Right lung (tissue), 5 donors: ENCODE measurements around the gene DYDC2. TPM values are rescaled to one million over a fixed set of nuclear protein-coding genes. Genes with fewer than 3 reads are reported as not detected.
A peak's percentile ranks its signal among the peaks of the same experiment; 100 is the strongest.
"Not testable (repeated sequence)": the region's sequence is repeated elsewhere in the genome, so short reads cannot be mapped to it uniquely, and the experiment has no call there.

ENCODE experiments used
- DNase-seq, 2 donors: peaks; one replicate each; pipeline ENCODE4 v3.0.0-alpha.2; 2013
- polyA plus RNA-seq, 5 donors: library from polyadenylated mRNA; unstranded; fragments of 120-200 nt; gene quantifications; one replicate each; pipeline versions ENCODE4 v1.2.1 to v1.2.3, GENCODE V29; 2013; ENCODE audit warnings: inconsistent platforms in 1 of 5, low replicate concordance in 1 of 5; ENCODE audit not compliant: insufficient read length in 5 of 5, insufficient read depth in 1 of 5

DYDC2 gene
- polyA plus RNA-seq, 5 donors = 0.69 to 5.2 (median 3.7) TPM

GRCh38 chr10:80412486-80412885 is 55.9 kb downstream of the DYDC2 start:
- DNase-seq = no peak

DNA sequence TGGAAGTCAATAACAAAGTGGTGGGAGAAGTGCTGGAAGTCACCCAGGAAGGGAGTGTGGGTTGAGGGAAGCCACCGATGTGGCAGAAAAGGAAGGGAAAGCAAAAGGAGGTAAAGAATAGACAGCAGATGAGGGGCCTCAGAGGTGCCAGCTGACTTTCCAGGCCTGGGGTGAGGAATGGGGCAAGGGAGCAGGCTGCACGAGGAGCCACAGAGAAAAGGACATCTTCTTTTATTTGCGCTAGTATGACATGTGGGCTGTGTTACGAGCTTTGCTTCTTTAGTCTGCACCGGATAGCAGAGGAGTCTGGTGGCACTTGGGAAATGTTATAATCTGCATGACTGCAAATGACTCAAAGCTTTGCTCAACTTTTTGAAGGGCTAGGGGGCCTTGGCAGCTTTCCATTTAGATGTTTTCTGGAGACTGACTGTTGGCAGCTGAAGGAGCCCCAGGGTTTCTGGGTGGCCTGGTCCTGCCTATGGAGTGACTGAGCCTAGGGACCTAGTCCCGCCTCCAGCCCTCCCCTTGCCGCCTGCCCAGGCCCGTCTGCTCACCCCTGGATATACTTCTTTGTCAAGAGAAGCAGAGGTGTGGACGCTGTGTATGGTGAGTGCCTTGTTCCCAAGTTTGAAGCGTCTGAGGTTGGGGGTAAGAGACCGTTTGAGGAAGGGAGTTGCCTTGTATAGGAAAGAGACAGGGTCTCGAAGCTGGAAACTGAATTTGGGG is 56.9 kb downstream of the DYDC2 start:
- DNase-seq = peak; percentile 87 to 90

GRCh38 chr10:80414142-80414895 is 57.7 kb downstream of the DYDC2 start:
- DNase-seq = peak; percentile 72 to 76

DNA sequence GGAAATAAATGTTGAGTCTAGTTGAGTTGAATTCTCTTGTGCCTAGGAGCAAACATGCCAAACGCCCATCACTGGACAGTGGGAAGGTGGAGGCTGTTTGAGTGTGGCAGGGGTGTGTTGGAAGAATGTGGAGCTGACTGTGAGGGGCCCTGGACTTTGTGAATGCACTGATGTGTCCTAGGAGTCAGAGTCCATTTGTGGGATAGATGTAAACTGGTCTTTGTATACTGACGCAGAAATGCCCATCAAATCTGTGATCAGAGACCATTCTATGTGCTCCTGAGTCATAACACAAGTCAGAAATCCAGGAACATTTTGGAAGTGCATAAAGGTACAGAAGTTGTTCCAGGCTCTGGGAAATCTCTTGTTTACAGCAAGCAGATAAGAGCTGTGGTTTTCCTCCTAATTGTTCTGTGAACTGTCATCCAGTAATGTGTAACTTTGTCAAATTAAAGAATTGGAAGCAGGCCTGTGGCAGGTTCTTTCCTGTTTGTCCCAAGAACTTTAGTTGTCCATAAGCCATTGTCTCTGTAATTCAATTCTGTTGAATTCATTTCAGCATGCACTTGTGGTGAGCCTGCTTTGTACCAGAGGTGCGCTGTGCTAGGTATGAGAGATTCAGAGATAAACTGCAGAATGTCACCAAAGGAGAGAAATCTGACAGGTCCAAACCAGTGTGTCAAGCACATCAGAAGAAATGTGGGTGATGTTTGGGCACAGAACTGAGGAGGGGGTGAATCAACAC is 59.3 kb downstream of the DYDC2 start:
- DNase-seq = no peak

DNA sequence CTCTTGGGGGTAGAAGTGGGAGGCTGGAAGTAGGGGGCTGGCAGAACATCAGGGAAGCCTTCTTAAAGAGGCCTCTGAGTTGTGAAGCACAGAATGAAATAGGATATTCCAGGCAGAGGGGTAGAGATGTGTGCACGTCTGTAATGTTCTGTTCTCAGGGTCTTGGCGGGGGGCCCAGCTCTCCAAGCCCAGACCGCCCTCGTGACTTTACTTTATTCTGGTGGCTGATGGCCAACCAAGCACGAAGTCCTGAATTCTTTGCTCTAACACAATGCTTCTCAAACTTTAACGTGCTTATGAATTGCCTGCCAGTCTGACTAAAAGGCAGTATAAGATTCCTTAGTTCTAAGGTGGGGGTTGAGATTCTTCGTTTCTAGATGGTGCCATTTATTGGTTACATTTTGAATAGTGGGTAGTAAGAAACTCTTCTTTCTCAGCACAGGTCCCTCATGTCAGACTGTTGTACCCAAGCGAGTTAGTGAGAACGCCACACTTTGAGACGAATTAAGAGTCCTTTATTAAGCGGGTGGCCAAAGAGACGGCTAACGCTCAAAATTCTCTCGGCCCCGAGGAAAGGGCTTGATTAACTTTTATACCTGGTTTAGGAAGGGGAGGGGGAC is 60.0 kb downstream of the DYDC2 start:
- DNase-seq = peak; percentile 80 to 81

GRCh38 chr10:80417256-80417655 is 60.7 kb downstream of the DYDC2 start:
- not testable (repeated sequence) for DNase-seq

Other genes with a start within 250 kb of the DYDC2 start
- gene PLAC9, start 224.1 kb upstream of the DYDC2 start, polyA plus RNA-seq = 10 to 100 TPM; 36.3 to 87.9 (median 53.0) TPM
- 100 to 1,000 TPM in 3 of 5 donors, 10 to 100 TPM in 2; 80.0 to 102 (median 100) TPM for gene ANXA11, start 151.2 kb upstream of the DYDC2 start, polyA plus RNA-seq
- under 1 TPM; 0.51 to 0.90 (median 0.60) TPM for gene MAT1A, start 67.1 kb upstream of the DYDC2 start, polyA plus RNA-seq
- gene DYDC1, start within 50 bp of the DYDC2 start, polyA plus RNA-seq = 1 to 10 TPM in 2 of 5 donors, under 1 TPM in 3; 0.50 to 1.1 (median 0.58) TPM
- gene PRXL2A, start 51.8 kb downstream of the DYDC2 start, polyA plus RNA-seq = 10 to 100 TPM; 73.0 to 97.1 (median 94.2) TPM
- gene TSPAN14, start 97.5 kb downstream of the DYDC2 start, polyA plus RNA-seq = 10 to 100 TPM; 69.4 to 95.1 (median 78.3) TPM
- under 1 TPM; 0.13 to 0.22 (median 0.17) TPM for gene SH2D4B, start 181.1 kb downstream of the DYDC2 start, polyA plus RNA-seq